ENCODE results near the gene MC1R. TPM values are rescaled to one million over a fixed set of nuclear protein-coding genes. Genes with fewer than 3 reads are reported as not detected.
"Not testable (repeated sequence)": the region's sequence is repeated elsewhere in the genome, so short reads cannot be mapped to it uniquely, and the experiment has no call there.

The MC1R gene
- total RNA-seq, 1 donor = 8.1 TPM

DNA sequence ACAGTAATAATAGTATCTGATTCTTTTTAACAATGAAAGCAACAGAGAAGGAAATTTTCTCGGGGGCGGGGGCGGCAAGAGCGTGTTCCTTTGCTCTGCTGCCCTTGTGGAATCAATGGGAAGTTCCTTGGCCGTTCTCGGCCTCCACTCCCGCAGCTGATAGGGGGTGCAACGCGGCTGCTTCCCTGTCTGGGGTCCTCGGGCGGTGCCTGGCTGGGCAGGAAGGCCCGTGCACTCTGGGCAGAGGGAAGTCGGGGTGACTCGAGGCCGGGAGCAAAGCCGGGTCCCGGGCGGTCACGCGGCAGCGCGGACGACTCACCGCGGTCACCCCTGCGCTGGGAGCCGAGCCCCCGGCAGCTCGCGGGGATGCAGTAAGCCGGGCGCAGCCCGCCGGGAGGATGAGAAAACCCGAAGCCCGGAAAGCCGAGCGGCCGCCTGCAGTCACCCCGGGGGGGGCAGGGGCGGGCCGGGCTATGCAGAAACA, 7.0 kb downstream of the MC1R start:
- TF ChIP-seq, protein P1, sequence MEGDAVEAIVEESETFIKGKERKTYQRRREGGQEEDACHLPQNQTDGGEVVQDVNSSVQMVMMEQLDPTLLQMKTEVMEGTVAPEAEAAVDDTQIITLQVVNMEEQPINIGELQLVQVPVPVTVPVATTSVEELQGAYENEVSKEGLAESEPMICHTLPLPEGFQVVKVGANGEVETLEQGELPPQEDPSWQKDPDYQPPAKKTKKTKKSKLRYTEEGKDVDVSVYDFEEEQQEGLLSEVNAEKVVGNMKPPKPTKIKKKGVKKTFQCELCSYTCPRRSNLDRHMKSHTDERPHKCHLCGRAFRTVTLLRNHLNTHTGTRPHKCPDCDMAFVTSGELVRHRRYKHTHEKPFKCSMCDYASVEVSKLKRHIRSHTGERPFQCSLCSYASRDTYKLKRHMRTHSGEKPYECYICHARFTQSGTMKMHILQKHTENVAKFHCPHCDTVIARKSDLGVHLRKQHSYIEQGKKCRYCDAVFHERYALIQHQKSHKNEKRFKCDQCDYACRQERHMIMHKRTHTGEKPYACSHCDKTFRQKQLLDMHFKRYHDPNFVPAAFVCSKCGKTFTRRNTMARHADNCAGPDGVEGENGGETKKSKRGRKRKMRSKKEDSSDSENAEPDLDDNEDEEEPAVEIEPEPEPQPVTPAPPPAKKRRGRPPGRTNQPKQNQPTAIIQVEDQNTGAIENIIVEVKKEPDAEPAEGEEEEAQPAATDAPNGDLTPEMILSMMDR (IDR thresholded peaks at IDR 0.05; ENCODE audit: insufficient read depth, low read length) = peak; percentile 16
- peak overlapping the region; percentile 82 for H3K4me3 ChIP-seq (ENCODE audit: low read depth, low read length)
- no peak for DNase-seq (ENCODE audit: low read depth)

DNA sequence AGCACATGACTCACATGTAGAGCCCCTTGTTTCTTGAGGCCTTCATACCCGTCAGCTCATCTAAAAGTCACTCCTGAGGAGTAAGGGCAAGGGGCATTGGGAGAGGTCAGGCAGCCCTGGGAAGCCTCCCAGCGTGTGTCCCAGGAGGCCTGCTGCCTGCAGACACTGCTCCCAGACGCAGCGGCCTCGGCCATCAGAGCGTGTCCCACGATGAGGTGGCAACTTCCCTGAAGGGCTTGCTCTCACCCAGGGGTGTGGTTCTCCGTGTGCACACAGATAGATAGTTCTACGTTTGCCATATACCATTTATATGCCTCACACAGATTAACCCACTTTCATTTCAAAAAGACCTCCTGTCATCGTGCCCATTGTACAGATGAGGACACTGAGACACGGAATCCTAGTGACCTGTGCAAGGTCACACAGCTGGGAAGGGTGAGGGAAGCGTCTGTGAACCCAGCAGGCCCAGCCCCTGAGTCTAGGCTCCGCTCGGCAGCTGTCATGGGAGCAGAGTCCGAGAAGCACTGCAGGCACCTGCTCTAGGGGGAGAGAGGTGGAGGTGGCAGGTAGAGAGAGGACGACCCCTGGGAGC, 12.7 kb downstream of the MC1R start:
- TF ChIP-seq, protein P1 (IDR thresholded peaks at IDR 0.05; ENCODE audit: insufficient read depth, low read length) = no peak
- H3K4me3 ChIP-seq (ENCODE audit: low read depth, low read length) = no peak overlapping the region
- DNase-seq (ENCODE audit: low read depth) = no peak

DNA sequence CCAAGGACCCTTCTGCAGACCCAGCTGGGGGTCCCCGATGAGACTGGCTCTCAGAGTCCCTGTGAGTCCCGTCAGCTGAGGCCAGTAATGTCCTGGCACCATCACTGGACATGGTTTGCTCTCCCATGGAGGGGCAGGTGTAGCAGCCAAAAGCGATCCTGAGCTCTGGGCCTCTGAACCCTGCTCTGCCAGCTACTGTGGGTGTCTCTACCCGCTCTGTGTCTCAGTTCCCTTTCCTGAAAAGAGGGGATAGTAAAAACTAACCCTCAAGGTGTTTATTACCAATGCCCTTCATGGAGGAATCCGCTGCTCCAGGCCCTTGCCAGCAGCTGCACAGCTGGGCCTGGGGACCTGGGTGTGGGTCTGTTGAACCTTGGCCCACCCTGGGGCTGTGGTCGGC, 13.3 kb downstream of the MC1R start:
- TF ChIP-seq, protein P1 (IDR thresholded peaks at IDR 0.05; ENCODE audit: insufficient read depth, low read length) = no peak
- no peak overlapping the region for H3K4me3 ChIP-seq (ENCODE audit: low read depth, low read length)
- DNase-seq (ENCODE audit: low read depth) = no peak

GRCh38 chr16:89934019-89934418, 15.4 kb downstream of the MC1R start:
- not testable (repeated sequence) for H3K4me3 ChIP-seq (ENCODE audit: low read depth, low read length); DNase-seq (ENCODE audit: low read depth)

DNA sequence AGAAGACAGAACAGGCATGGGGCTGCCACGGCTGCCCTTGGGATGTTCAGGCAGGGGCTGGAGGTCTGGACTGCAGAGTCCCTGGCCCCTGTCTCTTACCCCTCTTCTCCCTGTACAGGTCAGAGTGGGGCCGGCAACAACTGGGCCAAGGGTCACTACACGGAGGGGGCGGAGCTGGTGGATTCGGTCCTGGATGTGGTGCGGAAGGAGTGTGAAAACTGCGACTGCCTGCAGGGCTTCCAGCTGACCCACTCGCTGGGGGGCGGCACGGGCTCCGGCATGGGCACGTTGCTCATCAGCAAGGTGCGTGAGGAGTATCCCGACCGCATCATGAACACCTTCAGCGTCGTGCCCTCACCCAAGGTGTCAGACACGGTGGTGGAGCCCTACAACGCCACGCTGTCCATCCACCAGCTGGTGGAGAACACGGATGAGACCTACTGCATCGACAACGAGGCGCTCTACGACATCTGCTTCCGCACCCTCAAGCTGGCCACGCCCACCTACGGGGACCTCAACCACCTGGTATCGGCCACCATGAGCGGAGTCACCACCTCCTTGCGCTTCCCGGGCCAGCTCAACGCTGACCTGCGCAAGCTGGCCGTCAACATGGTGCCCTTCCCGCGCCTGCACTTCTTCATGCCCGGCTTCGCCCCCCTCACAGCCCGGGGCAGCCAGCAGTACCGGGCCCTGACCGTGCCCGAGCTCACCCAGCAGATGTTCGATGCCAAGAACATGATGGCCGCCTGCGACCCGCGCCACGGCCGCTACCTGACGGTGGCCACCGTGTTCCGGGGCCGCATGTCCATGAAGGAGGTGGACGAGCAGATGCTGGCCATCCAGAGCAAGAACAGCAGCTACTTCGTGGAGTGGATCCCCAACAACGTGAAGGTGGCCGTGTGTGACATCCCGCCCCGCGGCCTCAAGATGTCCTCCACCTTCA, 16.2 kb downstream of the MC1R start:
- DNase-seq (ENCODE audit: low read depth) = no peak
- TF ChIP-seq, protein P1 (IDR thresholded peaks at IDR 0.05; ENCODE audit: insufficient read depth, low read length) = no peak
- H3K4me3 ChIP-seq (ENCODE audit: low read depth, low read length) = no peak overlapping the region

- not testable (repeated sequence) for DNase-seq (ENCODE audit: low read depth); H3K4me3 ChIP-seq (ENCODE audit: low read depth, low read length)
These were observed 17.0 kb downstream of the MC1R start for GRCh38 chr16:89935620-89936019.

DNA sequence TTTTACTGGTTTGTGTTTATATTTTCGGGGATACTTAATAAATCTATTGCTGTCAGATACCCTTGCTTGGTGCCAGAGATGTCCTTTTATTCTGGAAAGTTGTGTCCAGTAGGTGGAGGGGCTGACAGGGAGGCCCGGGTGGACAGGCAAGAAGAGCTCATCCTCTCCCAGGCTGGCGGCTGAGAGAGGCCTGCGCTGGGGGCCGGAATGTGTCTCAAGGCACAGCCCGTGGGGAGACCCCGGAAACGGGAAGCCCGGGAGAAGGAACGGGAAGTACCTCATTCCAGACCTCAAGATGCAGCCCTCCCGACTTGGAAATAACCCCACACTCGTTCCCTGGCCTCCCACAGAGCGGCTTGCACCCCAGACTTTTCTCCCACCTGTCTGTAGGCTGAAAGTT, 17.4 kb downstream of the MC1R start:
- DNase-seq (ENCODE audit: low read depth) = no peak
- H3K4me3 ChIP-seq (ENCODE audit: low read depth, low read length) = no peak overlapping the region
- TF ChIP-seq, protein P1 (IDR thresholded peaks at IDR 0.05; ENCODE audit: insufficient read depth, low read length) = no peak
